Measurements from ENCODE around the gene FMN1. TPM values are rescaled to one million over a fixed set of nuclear protein-coding genes. Genes with fewer than 3 reads are reported as not detected.

Gene FMN1
- total RNA-seq, 1 donor from 2014 or later, result 4.2 TPM

DNA sequence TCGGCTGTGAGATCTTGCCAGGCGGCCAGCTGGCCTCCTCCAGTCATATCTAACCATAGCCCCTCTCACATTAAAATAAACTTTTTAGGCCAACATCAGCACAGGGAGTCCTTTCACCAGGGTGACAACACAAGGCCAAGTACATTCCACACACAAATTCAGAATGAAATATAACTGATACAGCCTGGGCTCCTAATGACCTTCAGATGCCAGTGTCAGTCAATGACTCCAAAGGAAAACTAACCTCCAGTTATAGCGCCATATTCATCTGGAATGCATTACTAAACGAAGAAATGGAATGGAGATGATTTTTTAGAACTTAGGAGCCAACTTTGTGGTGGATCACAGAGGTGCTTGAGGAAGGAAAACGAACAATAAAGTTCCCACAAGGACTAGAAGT, 271.3 kb downstream of the FMN1 start:
- H3K27me3 Mint-ChIP-seq (ENCODE audit: unreplicated experiment), result no peaks in the 10 kb centered on the region
- peaks cover 26% of the 10 kb centered on the region for H3K4me1 Mint-ChIP-seq (ENCODE audit: unreplicated experiment)
- no peak overlapping the region for H3K27ac Mint-ChIP-seq (ENCODE audit: unreplicated experiment)
- DNase-seq (ENCODE audit: extremely low spot score, unreplicated experiment), result no peak
- no peak overlapping the region for H3K4me3 Mint-ChIP-seq (ENCODE audit: unreplicated experiment)
- no peaks in the 10 kb centered on the region for H3K9me3 Mint-ChIP-seq (ENCODE audit: unreplicated experiment)
- TF ChIP-seq, protein P1, sequence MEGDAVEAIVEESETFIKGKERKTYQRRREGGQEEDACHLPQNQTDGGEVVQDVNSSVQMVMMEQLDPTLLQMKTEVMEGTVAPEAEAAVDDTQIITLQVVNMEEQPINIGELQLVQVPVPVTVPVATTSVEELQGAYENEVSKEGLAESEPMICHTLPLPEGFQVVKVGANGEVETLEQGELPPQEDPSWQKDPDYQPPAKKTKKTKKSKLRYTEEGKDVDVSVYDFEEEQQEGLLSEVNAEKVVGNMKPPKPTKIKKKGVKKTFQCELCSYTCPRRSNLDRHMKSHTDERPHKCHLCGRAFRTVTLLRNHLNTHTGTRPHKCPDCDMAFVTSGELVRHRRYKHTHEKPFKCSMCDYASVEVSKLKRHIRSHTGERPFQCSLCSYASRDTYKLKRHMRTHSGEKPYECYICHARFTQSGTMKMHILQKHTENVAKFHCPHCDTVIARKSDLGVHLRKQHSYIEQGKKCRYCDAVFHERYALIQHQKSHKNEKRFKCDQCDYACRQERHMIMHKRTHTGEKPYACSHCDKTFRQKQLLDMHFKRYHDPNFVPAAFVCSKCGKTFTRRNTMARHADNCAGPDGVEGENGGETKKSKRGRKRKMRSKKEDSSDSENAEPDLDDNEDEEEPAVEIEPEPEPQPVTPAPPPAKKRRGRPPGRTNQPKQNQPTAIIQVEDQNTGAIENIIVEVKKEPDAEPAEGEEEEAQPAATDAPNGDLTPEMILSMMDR (IDR thresholded peaks at IDR 0.05), result no peak
- H3K36me3 Mint-ChIP-seq (ENCODE audit: unreplicated experiment), result no peaks in the 10 kb centered on the region

DNA sequence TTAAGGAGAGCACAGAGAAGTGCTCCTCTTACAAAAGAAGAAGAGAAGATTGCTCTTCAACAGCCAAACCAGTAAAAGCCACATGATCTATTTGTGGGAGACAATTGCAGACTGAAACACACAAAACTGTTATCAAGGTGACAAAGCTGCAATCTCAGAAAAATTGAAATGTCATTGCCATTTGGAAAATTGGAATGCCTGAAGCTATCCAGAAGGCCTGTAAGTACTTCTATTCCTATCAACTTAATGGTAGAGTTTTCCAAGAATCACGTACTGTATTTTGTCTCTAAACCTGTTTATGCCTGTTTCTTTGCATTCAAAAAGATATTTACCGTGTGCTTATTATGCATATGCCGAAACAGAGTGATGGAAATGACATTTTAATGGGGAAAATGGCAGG, 272.0 kb downstream of the FMN1 start:
- DNase-seq (ENCODE audit: extremely low spot score, unreplicated experiment), result no peak
- TF ChIP-seq, protein P1 (IDR thresholded peaks at IDR 0.05), result no peak
- Mint-ChIP-seq H3K27ac (ENCODE audit: unreplicated experiment) (no peak overlapping the region), H3K9me3 (ENCODE audit: unreplicated experiment) (no peaks in the 10 kb centered on the region), H3K36me3 (ENCODE audit: unreplicated experiment) (no peaks in the 10 kb centered on the region), H3K4me3 (ENCODE audit: unreplicated experiment) (no peak overlapping the region), H3K4me1 (ENCODE audit: unreplicated experiment) (peaks cover 28% of the 10 kb centered on the region), H3K27me3 (ENCODE audit: unreplicated experiment) (no peaks in the 10 kb centered on the region)

DNA sequence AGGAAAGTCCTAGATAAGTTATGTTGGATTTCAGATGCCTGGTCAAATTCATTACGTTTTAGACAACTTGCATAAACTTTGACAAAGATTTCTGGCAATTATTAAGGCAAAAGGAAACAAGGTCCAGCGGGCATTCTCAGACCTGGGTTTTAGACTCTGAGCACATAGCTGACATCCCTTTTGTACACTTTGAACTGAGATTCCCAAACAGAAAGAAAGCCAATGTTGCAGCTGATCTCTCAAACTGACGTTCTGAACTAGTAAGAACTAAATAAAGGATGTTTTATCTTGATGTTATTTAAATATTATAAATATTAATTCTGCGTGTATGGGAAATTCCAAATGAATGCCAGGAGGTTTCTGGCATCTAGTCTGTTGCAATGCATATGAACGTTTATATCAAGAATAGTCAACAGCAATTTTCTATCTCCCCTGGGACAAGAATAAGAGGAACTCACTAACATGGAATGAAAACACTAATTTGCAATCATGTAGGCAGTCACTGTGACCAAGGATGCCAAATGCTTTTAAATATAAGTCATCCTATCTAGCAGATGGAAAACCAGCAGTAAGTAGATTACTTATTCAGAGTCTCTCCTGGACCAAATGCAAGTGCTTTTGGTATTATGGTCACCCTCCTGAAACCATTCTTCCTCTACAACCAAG, 274.6 kb downstream of the FMN1 start:
- no peaks in the 10 kb centered on the region for H3K27me3 Mint-ChIP-seq (ENCODE audit: unreplicated experiment)

DNA sequence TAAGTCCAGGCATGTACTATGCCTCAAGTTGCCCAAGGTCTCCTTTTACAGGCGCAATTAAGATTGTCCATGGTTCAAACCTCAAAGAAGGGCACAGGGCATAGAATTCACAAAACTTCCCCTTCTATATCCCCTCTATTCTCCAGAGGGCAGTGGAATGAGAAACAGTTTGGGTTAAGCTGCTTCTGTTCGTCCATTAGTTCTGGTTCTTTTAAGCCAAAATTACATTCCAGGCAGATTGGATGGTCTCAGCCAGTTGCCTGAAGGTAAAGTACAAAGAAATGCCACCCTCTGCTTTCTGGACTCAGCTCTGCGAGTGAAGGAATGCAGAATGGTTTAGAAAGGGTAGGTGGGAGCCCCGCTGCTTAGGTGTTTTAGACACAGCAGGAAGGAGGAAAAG, 276.0 kb downstream of the FMN1 start:
- Mint-ChIP-seq H3K27me3 (ENCODE audit: unreplicated experiment) (no peaks in the 10 kb centered on the region), H3K4me3 (ENCODE audit: unreplicated experiment) (no peak overlapping the region), H3K9me3 (ENCODE audit: unreplicated experiment) (no peaks in the 10 kb centered on the region), H3K27ac (ENCODE audit: unreplicated experiment) (peak overlapping the region; percentile 72), H3K4me1 (ENCODE audit: unreplicated experiment) (peaks cover 28% of the 10 kb centered on the region), H3K36me3 (ENCODE audit: unreplicated experiment) (no peaks in the 10 kb centered on the region)
- TF ChIP-seq, protein P1 (IDR thresholded peaks at IDR 0.05), result no peak
- no peak for DNase-seq (ENCODE audit: extremely low spot score, unreplicated experiment)

More for the DNA sequence above, 274.6 kb downstream of the FMN1 start:
- DNase-seq (ENCODE audit: extremely low spot score, unreplicated experiment), result no peak
- Mint-ChIP-seq H3K27ac (ENCODE audit: unreplicated experiment) (peak overlapping the region; percentile 69), H3K9me3 (ENCODE audit: unreplicated experiment) (no peaks in the 10 kb centered on the region), H3K4me3 (ENCODE audit: unreplicated experiment) (no peak overlapping the region), H3K4me1 (ENCODE audit: unreplicated experiment) (peaks cover 28% of the 10 kb centered on the region), H3K36me3 (ENCODE audit: unreplicated experiment) (no peaks in the 10 kb centered on the region)
- TF ChIP-seq, protein P1 (IDR thresholded peaks at IDR 0.05), result no peak

DNA sequence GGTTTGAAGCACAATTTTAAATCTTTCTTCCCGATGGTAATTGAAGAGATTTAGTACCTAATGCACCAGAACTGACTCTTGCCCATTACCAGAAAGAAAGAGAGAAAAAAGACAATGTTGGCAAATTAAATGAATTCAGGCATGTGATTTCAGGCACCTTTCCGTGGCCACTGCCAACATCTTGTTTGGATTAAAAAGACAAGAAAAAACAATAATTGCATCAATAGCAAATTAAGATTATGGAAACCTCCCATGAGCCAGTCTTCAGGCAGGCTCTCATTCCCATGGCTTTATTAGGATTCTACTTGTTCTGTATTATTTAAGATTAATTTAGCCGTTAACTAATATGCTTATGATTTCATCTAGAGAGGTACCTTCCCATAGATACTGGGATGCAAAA, 283.7 kb downstream of the FMN1 start:
- Mint-ChIP-seq H3K27me3 (ENCODE audit: unreplicated experiment) (no peaks in the 10 kb centered on the region), H3K4me1 (ENCODE audit: unreplicated experiment) (peaks cover 26% of the 10 kb centered on the region), H3K36me3 (ENCODE audit: unreplicated experiment) (no peaks in the 10 kb centered on the region), H3K9me3 (ENCODE audit: unreplicated experiment) (no peaks in the 10 kb centered on the region), H3K4me3 (ENCODE audit: unreplicated experiment) (no peak overlapping the region), H3K27ac (ENCODE audit: unreplicated experiment) (no peak overlapping the region)
- TF ChIP-seq, protein P1 (IDR thresholded peaks at IDR 0.05), result no peak
- no peak for DNase-seq (ENCODE audit: extremely low spot score, unreplicated experiment)

Measured in osteocyte (in vitro differentiated cells).